ENCODE measurements around the gene REEP3. TPM values are rescaled to one million over a fixed set of nuclear protein-coding genes. Genes with fewer than 3 reads are reported as not detected.

The REEP3 gene
- polyA plus RNA-seq, 1 donor from 2014 or later: 6.9 TPM

DNA sequence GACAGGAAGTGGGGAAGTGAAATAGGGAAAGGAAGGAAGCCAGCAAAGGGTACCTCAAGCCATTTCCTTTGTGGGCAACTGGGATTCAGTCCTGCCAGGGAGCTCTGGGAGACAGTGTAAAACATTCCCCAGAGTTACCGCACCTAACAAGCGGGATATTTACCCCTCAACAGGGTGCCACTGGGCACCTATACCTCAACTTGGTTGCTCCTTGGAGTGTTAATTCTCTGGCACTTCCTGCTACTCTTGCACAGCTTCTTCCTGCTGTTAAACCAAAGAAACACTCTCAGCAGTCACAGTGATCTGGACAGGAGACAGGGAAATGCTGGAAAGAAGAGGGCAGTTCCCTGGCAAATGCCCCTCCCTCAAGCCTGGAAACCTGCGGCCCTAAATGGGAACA, 151.3 kb downstream of the REEP3 start:
- Histone ChIP-seq H3K4me2 (ENCODE audit: low read length) (no peak overlapping the region), H2AFZ (ENCODE audit: low read depth, low read length) (no peak overlapping the region), H3K9me2 (ENCODE audit: insufficient read depth, low read length) (no peaks in the 10 kb centered on the region), H3K27ac (ENCODE audit: low read length) (no peak overlapping the region), H3K27me3 (ENCODE audit: insufficient read depth, low read depth, low read length) (no peaks in the 10 kb centered on the region), H3F3A (ENCODE audit: insufficient read depth, low read length, poor library complexity, severe bottlenecking) (no peaks in the 10 kb centered on the region), H3K36me3 (ENCODE audit: insufficient read depth, low read length) (no peaks in the 10 kb centered on the region), H4K20me1 (ENCODE audit: insufficient read depth) (no peaks in the 10 kb centered on the region), H3K9me3 (ENCODE audit: low read length) (no peaks in the 10 kb centered on the region), H3K4me3 (ENCODE audit: low read length) (no peak overlapping the region), H3K79me2 (replicated peaks; ENCODE audit: insufficient read depth, low read length) (no peaks in the 10 kb centered on the region), H3K9ac (ENCODE audit: low read length) (no peak overlapping the region)
- TF ChIP-seq EZH2 (IDR thresholded peaks at IDR 0.05; ENCODE audit: borderline replicate concordance, insufficient read depth, low read length, poor library complexity, severe bottlenecking) (no peak), SMC3 (conservative IDR thresholded peaks at IDR 0.05; ENCODE audit: poor library complexity) (no peak)

GRCh38 chr10:63673246-63673645, 152.0 kb downstream of the REEP3 start:
- no peak overlapping the region for H3K4me3 ChIP-seq (ENCODE audit: low read length)
- no peaks in the 10 kb centered on the region for H3F3A ChIP-seq (ENCODE audit: insufficient read depth, low read length, poor library complexity, severe bottlenecking)
- H2AFZ ChIP-seq (ENCODE audit: low read depth, low read length): no peak overlapping the region
- H3K9me3 ChIP-seq (ENCODE audit: low read length): no peaks in the 10 kb centered on the region
- H3K79me2 ChIP-seq (replicated peaks; ENCODE audit: insufficient read depth, low read length): no peaks in the 10 kb centered on the region
- TF ChIP-seq POLR2AphosphoS5 (IDR thresholded peaks at IDR 0.05) (no peak), MXI1 (conservative IDR thresholded peaks at IDR 0.05; ENCODE audit: poor library complexity, severe bottlenecking) (no peak), RAD21 (conservative IDR thresholded peaks at IDR 0.05) (no peak), CTCF (IDR thresholded peaks at IDR 0.05; ENCODE audit: poor library complexity, severe bottlenecking) (no peak)
- H4K20me1 ChIP-seq (ENCODE audit: insufficient read depth): no peaks in the 10 kb centered on the region
- no peak overlapping the region for H3K9ac ChIP-seq (ENCODE audit: low read length)
- no peak overlapping the region for H3K27ac ChIP-seq (ENCODE audit: low read length)
- no peak overlapping the region for H3K4me2 ChIP-seq (ENCODE audit: low read length)
- no peaks in the 10 kb centered on the region for H3K27me3 ChIP-seq (ENCODE audit: insufficient read depth, low read depth, low read length)
- H3K36me3 ChIP-seq (ENCODE audit: insufficient read depth, low read length): no peaks in the 10 kb centered on the region
- no peaks in the 10 kb centered on the region for H3K9me2 ChIP-seq (ENCODE audit: insufficient read depth, low read length)

GRCh38 chr10:63673846-63674245, 152.6 kb downstream of the REEP3 start:
- Histone ChIP-seq H3K27me3 (ENCODE audit: insufficient read depth, low read depth, low read length) (no peaks in the 10 kb centered on the region), H2AFZ (ENCODE audit: low read depth, low read length) (no peak overlapping the region), H3K9me3 (ENCODE audit: low read length) (no peaks in the 10 kb centered on the region), H3K79me2 (replicated peaks; ENCODE audit: insufficient read depth, low read length) (no peaks in the 10 kb centered on the region), H3K27ac (ENCODE audit: low read length) (no peak overlapping the region), H4K20me1 (ENCODE audit: insufficient read depth) (no peaks in the 10 kb centered on the region), H3F3A (ENCODE audit: insufficient read depth, low read length, poor library complexity, severe bottlenecking) (no peaks in the 10 kb centered on the region), H3K9me2 (ENCODE audit: insufficient read depth, low read length) (no peaks in the 10 kb centered on the region), H3K4me3 (ENCODE audit: low read length) (no peak overlapping the region), H3K9ac (ENCODE audit: low read length) (no peak overlapping the region), H3K4me2 (ENCODE audit: low read length) (no peak overlapping the region), H3K36me3 (ENCODE audit: insufficient read depth, low read length) (no peaks in the 10 kb centered on the region)
- TF ChIP-seq EP300 (conservative IDR thresholded peaks at IDR 0.05; ENCODE audit: poor library complexity, severe bottlenecking) (no peak), RAD21 (conservative IDR thresholded peaks at IDR 0.05) (no peak), CTCF (IDR thresholded peaks at IDR 0.05; ENCODE audit: poor library complexity, severe bottlenecking) (no peak), REST (IDR thresholded peaks at IDR 0.05; ENCODE audit: borderline replicate concordance) (no peak), EZH2 (IDR thresholded peaks at IDR 0.05; ENCODE audit: borderline replicate concordance, insufficient read depth, low read length, poor library complexity, severe bottlenecking) (no peak), POLR2AphosphoS5 (IDR thresholded peaks at IDR 0.05) (no peak), SMC3 (conservative IDR thresholded peaks at IDR 0.05; ENCODE audit: poor library complexity) (no peak), MXI1 (conservative IDR thresholded peaks at IDR 0.05; ENCODE audit: poor library complexity, severe bottlenecking) (no peak), TAF1 (IDR thresholded peaks at IDR 0.05; ENCODE audit: low read depth) (no peak)
